SW480 (cell line): ENCODE measurements around the gene MITD1.
"Not testable (repeated sequence)": the region's sequence is repeated elsewhere in the genome, so short reads cannot be mapped to it uniquely, and the experiment has no call there.

Source experiments
- DNase-seq: peaks from one replicate; pipeline ENCODE4 v3.0.0-alpha.2; 2016; ENCODE audit warnings: low spot score

The MITD1 gene

DNA sequence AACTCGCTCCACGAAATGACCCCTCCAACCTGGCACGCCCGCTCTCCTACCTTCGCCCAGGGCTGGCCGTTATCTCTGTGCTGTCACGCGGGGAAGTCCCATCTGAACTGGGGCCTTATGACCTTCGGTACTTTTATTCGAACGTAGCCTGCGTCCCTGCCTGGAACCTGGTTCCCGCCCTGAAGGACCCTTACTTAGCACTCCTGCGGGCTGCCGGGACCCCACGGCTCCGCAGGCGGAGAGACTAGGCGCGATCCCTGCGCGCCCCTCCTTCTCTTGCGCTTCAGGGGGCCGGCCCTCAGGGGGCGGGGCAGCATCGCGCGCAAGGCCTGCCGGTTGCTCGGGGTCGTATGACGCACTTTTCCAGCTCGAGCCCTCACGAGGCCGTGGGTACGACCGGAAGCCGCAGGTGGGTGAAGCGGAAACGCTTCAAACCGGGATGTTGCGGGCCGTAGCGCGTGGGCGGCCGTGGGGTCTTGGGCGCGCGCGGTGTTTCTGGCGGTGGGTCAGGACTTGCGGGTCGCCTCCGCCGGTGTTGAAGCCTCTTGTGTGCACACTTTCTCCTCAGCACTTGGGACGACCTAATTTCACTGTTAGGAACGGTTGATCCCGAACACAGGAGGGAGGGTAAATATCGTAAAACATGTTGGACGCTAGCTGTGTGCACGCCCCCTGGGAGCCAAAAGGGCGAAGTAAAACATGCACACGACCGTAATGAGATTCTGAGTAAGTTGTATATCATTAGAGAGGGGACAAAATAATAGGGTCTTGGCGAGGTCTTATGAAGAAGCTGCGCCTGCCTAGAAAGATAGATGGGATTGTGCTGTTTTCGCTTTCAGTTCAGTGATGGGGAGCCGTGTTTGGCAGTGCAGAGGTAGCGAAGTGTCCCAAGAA lies 26.0 kb downstream of the MITD1 start, which contains the start of the genes LIPT1 and TSGA10:
TSS of gene LIPT1 (plus strand) at position 325 of the 894 bp plus-strand sequence. CDS start 6,991 bp downstream, outside the sequence.
TSS of gene TSGA10 (minus strand) at position 300 of the 894 bp plus-strand sequence. CDS start 45,503 bp downstream, outside the sequence.
- DNase-seq, result peak; percentile 91

DNA sequence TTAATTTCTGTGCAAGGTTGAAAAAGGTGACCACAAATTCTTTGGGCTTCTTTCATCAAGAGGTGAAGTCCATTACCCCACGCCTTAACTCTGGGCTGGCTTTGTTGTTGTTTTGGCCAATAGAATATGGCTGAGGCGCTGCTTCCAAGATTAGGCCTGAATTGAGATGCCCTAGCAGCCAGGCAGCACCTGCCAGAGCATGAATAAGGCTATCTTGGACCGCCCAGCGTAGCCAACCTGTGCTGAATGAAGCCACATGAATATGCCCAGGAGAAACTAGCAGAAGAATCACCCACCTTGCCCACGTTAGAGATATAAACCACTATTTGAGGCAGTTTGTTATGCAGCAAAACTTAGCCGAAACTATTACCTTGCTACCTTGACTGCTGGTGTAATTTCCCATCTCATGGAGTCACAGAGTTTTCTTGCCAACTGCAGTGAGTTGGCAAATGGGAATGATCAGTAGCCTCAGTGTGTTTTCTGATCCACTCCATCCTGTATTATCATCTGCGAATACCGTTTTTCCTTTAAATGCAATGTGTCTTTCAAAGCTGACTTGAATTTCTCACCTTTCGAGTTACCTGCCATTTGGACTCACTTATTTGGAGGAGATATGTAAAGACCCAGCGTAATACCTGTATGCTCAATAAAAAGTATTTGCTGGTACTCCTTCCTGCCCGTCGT lies 26.8 kb downstream of the MITD1 start:
- DNase-seq, result no peak

DNA sequence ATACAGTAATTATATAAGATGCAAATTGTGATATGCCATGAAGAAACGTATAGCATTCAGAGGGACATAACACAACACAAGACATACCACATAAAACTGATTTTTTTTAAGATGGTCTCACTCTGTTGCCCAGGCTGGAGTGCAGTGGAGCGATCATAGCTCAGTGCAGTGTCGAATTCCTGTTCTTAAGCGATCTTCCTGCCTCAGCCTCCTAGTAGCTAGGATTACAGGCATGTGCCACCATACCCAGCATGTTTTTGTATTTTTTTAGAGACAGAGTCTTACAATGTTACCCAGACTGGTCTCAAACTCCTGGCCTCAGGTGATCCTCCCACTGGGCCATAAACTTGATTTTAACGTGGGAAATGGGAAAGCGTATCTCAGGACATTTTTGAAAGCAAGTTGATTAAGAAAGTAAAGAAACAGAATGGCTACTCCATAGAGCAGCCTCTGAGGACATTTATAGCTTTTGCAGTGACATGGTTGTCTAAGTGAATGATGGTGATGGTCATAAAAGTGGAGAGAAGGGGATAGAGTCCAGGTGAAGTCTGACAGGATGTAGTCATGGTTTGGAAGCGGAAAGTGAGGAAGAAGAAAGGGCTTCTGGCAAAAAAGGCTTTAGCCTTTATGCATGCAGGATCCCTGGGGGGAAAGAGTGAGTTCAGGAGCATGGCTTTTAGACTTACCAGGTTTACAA lies 28.5 kb downstream of the MITD1 start:
- DNase-seq, result no peak

DNA sequence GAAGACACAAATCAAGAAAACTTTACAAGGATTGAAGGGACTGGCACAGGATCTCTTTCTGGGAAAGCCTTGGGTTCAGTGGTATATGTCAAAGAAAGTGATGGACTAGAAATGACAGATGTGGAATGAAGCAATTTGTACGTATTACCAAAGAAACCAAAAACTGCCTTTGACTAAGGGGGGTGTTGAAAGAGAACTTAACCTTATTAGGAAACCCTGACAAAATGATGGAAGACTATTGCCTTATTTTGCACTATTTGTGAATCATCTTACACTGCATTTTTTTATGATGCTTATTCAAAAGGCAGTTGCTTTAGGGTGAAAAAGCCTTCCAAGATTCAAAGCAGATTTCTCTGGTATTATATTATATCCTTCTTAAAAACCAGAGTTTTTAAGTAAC lies 30.2 kb downstream of the MITD1 start:
- DNase-seq, result no peak

DNA sequence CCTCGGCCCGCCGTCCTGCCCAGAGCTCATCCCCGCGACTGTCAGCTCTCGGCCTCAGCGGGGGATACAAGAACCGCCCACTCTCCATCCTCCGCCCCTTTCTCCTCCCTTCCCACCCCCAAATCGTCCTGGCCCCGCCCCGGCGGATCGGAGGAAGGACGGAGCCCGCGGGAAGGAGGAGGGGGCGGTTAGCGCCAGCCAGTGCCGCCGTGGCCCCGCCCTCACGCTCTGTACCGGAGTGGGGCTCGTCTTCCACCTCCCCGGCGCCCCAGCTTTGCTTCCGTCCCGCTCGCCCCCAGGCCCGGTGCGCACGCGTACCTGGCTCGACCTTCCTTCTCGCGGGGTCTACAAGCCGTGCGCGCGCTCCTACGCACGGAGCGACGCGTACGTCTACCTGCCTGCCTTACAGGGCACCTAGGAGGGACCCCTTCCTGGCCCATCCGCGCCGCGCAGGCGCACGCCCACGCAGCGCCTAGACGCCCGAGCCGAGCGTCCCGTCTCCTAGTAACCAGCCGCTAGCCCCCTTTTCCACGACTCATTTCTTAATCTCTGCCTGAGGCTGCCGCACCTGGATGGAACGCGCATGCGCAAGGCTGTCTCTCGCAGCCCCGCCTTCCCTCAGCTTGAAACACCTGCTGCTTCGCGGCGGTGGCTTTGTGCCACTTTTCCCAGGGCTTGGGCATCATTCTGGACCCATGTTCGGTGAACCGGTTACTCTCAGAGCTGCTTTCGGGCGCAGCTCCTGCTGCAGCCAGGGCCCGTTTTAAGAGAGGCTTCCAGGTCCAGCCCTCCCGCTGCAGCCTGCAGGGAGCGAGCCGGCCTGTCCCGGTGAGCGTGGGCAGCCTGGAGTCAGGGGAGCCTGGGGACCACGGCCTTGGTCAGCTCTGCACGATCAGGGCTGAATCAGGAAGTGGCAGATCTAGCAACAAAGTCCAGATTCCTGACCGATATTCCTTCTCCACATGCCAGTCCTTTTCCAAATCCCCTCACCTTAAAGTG lies 39.4 kb downstream of the MITD1 start, which contains the start of gene C2orf15:
TSS of gene C2orf15 (plus strand) at position 598 of the 999 bp plus-strand sequence. CDS start 8,852 bp downstream, outside the sequence.
- DNase-seq, result peak; percentile 98

DNA sequence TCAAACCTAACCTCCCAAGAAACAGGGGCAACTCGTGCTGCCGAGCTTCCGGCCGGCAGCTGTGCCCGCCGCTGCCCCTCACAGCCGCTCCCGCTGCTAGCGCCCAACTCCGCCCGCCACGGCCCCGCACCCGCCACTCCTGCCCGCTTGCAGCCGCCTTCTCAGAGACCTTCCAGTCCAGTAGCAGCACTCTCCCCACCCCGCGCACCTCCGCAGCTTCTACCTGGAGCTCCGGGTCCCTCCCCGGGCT lies 40.1 kb downstream of the MITD1 start:
- DNase-seq, result no peak

DNA sequence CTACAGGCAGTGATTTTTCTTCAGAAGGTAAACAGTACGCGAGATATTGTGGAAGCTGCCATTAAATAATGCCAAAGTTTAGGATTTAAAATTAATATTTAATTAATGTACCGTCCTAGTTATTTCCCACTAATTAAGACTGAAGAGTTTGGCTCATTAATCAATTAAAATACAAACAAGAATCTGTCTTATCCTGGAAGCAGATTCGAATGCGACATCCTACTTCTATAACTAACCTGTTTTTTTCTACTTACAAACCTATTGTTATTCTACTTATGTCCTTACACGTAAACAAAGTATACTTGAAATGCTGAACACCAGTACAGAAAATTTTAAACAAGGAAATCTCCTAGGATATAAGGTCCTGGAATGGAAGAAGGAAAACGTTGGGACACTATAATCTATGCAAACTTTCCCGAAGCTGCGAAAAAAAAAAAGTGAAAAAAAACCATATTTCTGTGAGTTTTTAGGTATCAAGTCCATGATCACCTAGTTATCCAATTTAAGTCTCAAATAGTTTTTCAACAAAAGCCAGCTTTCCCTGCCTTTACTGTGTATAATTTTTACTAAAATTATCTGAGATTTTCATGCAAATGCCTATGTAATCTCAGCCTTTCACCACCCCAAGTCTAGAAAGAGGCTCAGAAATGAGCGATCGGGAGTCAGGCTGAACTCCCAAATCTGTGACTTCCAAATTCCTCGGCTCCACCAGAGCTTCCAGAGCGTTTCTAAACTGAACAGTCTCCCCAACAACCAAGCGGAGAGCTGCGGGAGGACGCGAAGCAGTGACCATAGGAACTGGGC lies 40.6 kb downstream of the MITD1 start:
- no peak for DNase-seq

DNA sequence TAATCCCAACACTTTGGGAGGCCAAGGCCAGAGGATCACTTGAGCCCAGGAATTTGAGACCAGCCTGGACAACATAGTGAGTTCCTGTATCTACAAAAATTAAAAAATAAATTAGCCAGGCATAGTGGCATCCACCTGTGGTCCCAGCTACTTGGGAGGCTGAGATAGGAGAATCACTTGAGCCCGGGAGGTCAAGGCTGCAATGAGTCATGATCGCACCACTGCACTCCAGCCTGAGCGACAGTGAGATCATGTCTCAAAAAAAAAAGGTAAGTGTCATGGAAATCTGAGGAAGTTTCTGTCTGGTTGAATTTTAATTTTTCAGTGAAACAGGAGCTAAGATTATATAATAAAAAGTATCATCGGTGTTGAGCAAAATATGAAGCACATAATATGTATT lies 41.9 kb downstream of the MITD1 start:
- no peak for DNase-seq

DNA sequence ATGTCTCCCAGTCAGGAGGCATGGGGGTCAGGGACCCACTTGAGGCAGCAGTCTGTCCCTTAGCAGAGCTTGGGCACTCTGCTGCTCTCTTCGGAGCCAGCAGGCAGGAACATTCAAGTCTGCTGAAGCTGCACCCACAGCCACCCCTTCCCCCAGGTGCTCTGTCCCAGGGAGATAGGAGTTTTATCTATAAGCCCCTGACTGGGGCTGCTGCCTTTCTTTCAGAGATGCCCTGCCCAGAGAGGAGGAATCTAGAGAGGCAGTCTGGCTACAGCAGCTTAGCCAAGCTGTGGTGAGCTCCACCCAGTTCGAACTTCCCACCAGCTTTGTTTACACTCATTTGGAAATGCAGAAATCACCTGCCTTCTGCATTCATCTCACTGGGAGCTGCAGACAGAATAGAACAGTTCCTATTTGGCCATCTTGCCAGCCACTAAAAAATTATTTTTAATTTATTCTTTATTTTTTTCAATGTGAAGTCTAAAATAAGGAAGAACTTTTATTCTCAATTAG lies 45.8 kb downstream of the MITD1 start:
- DNase-seq, result not testable (repeated sequence)

DNA sequence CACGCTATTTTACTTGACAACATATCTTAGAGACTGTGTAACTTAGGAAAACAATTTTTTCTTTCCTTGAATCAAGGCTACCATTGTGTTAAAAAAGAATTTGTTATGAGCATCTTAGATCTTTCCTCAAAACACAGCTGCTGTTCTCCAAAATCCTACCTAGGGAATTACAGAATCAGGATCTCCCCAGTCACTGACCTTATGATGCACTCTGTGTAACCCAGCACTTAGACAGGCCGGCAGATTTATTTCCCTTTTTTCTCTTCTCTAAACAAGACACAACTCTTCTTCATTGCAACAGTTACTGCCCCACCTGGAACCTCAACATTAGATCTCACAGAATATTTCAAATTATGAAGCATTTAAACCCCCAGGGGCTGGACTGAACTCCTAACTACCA lies 52.9 kb downstream of the MITD1 start:
- DNase-seq, result no peak
